GM10847 (cell line): Measurements from ENCODE around the gene FFAR1.

Experiments used
- POLR2A ChIP-seq: IDR thresholded peaks from 2 replicates; pipeline ENCODE4 v1.6.1; 2011; ENCODE audit not compliant: insufficient read length; ENCODE audit errors: extremely low read depth

Gene FFAR1

DNA sequence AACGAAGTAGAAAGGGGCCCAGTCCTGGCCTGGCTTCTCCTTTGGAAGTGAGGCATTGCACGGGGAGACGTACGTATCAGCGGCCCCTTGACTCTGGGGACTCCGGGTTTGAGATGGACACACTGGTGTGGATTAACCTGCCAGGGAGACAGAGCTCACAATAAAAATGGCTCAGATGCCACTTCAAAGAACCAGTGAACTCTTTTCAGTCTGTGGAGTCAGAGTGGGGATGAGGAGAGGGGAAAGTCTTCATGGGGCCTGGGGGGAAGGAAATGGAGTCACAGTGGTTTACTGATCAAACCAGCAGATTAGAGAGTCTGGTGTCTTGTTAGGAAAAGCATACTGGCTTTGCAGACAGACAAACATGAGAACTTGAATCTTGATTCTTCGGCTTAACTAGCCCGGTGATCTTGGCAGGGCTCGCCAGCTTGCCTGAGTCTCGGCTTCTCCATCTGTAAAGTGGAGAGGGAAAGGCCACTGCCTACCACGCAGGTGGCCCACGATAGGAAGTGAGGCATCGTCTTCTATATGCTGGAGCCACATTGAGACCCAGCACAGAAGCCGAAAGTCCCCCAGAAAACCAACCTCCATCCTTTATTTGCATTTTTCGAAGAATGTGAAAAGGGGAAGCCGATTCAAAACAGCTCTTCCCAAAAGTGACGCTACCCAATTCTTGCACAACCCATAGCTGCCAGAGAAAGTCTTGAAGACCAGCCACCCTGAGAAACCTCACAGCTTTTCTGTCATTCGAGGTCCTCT lies at the start of gene FFAR1:
TSS of gene FFAR1 (plus strand) at position 732 of the 759 bp plus-strand sequence. CDS start 3,650 bp downstream, outside the sequence.
- TF ChIP-seq POLR2A, result no peak

DNA sequence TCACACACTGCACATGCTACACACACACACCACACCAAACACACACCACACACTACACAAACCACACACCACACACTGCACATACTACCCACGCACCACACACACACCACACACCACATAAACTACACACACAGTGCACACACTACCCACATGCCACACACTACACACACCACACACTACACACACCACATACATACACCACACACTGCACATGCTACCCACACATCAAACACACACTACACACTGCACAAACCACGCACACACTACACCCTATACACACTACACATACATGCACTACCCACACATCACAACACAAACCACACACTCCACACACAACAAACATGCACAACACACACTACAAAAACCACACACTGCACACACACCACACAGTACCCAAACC lies 49.8 kb upstream of the FFAR1 start:
- TF ChIP-seq POLR2A, result no peak

DNA sequence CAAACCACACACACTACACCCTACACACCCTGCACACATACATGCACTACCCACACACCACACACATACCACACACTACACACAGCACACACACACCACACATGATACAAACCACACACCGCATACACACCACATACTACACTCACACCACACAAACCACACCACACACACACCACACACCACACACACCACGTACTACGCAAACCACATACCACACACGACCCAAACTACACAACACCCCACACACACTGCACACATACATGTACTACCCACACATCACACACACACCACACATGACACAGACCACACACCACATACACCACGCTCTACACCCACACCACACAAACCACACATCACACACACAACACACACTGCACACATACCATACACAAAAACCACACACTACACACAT lies 49.1 kb upstream of the FFAR1 start:
- TF ChIP-seq POLR2A, result no peak

GRCh38 chr19:35299523-35300338 lies 48.0 kb upstream of the FFAR1 start:
- no peak for TF ChIP-seq POLR2A

- no peak for TF ChIP-seq POLR2A
These were observed 47.4 kb upstream of the FFAR1 start for GRCh38 chr19:35300339-35300649.

GRCh38 chr19:35301961-35302360 lies 45.7 kb upstream of the FFAR1 start:
- TF ChIP-seq POLR2A, result no peak

DNA sequence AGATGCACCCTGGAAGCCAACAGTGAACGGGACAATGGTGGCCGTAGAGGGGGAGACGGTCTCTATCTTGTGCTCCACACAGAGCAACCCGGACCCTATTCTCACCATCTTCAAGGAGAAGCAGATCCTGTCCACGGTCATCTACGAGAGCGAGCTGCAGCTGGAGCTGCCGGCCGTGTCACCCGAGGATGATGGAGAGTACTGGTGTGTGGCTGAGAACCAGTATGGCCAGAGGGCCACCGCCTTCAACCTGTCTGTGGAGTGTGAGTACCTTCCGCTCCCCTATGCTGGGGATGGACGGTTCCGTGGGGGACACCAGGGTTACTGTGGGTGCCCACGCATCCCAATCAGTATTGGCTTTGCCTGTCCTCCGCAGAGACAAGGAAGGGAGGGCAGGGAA lies 45.3 kb upstream of the FFAR1 start:
- no peak for TF ChIP-seq POLR2A

DNA sequence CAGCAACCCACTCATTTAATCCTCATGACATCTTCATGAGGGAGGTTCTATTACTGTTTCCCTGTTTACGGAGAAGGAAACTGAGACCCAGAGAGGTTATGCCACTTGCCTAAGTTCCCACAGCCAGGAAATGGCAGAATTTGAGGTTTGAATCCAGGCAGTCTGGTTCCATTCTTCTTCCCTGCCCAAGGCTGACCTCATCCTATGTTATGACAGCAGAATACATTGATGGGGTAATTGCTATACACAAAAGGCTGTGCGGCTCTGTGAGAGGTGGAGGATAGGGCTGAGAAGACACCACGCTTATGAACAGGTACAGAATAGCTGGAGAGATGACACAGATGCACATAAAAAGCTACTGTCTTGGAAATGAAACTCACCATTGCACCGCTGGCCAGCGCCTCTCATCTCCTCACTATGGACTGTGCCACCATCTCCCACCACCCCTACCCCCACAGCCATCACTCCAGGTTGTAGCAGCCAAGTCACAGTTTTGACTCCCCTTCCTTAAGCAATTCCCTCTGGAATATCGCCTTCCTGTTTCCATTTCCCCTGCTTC lies 44.3 kb upstream of the FFAR1 start:
- TF ChIP-seq POLR2A, result no peak

- no peak for TF ChIP-seq POLR2A
These were observed 43.7 kb upstream of the FFAR1 start for GRCh38 chr19:35304036-35304435.

DNA sequence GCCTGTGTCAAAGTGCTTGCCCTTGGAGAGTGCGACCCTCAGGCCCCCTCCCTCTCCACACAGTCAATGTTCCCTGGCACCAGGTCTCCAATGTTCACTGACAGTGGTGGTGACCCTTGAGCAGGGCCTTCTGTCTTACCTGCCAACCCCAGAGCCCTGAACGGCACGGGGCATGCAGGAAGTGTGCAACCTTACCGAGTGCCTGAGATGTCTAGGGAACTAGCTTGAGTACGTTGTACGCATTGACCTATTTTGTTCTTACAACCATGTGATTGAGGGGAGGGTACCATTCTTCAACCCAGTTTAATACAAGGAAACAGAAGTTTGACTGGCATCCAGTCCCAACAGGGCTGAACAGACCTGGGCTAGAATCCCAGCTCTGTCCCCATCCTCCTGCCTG lies 42.5 kb upstream of the FFAR1 start:
- TF ChIP-seq POLR2A, result no peak

- TF ChIP-seq POLR2A, result no peak
These were observed 41.0 kb upstream of the FFAR1 start for GRCh38 chr19:35306473-35307246.

GRCh38 chr19:35307931-35308330 lies 39.8 kb upstream of the FFAR1 start:
- no peak for TF ChIP-seq POLR2A

DNA sequence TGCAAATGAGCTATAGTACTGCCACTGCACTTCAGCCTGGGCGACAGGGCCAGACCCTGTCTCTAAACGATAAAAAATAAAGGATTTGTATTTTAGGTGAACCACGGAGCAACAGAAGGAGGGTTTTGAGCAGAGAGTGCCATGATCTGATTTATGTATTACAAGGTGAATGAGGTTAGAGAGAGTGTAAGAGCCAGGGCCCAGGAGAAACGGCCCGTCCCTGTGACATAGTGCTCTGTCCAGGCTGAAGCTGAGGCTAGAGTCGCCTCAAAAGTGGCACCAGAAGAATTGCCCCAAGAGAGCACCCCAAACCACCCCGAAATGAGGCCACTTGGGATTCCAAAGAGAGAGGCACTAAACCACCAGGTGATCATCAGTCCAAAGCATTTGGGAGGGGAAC lies 38.8 kb upstream of the FFAR1 start:
- TF ChIP-seq POLR2A, result no peak

DNA sequence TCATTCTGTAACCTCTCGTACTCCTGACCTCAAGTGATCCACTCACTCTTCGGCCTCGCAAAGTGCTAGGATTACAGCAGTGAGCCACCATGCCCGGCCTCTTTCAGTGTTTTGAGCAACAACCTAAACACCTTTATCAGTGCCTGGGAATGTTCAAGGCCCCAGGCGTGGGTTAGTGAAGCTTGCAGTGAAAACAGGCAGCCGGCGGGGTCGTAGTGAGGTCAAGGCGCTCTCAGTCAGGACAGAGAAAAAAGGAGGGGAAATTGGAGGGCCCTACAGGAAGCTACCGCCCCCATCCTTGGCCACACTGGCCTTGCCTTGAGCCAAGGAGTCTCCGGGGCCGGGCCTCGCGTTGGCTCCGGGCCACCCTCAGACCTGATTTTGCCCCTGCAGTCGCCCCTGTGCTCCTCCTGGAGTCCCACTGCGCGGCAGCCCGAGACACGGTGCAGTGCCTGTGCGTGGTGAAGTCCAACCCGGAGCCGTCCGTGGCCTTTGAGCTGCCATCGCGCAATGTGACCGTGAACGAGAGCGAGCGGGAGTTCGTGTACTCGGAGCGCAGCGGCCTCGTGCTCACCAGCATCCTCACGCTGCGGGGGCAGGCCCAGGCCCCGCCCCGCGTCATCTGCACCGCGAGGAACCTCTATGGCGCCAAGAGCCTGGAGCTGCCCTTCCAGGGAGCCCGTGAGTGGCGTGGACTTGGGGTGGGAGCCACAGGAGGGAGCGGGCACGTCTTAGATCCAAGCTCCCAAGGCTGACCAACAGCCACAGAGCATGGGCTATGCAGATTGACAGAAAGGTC lies 38.0 kb upstream of the FFAR1 start:
- TF ChIP-seq POLR2A, result no peak

DNA sequence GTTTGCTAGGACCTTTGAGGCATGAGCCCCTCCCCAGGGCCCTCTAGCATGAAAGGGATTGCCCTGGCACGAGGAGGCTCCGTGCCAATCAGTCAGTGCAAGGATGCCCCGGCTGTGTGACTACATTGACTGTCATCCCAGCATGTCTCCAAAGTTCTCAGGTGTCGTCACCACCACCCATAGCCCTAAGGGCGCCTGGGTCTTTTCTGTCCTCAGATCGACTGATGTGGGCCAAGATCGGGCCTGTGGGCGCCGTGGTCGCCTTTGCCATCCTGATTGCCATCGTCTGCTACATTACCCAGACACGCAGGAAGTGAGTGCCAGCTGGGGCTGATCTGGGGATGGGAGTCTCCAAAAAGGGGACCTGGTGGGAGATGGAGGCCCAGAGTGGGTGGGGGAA lies 37.4 kb upstream of the FFAR1 start:
- TF ChIP-seq POLR2A, result no peak
